Heart right ventricle (tissue), 16 donors: ENCODE results near the gene SEC14L2. TPM values are rescaled to one million over a fixed set of nuclear protein-coding genes. Genes with fewer than 3 reads are reported as not detected.
A peak's percentile ranks its signal among the peaks of the same experiment; 100 is the strongest.

ENCODE experiments used
- ATAC-seq, 8 donors: fragments of 200-7000 bp; cut with Tn5 transposase; one replicate each; pipeline ENCODE4 v1.9.1; 2020; ENCODE audit warnings: mild to moderate bottlenecking in 8 of 8, moderate library complexity in 8 of 8, moderate number of reproducible peaks in 1 of 8
- DNase-seq, 2 donors: peaks; one replicate each; pipeline ENCODE4 v3.0.0-alpha.2; 2020
- H3K27ac ChIP-seq, 10 donors: fragments of 200-600 bp; sonication (generic) in 2 of 10; one replicate each; pipeline versions ENCODE4 v1.5.0 to v1.8.0; 2020 to 2022; ENCODE audit warnings: mild to moderate bottlenecking in 3 of 10
- H3K27me3 ChIP-seq, 7 donors: fragments of 200-600 bp; one replicate each; pipeline ENCODE4 v1.8.0; 2021 to 2022; ENCODE audit warnings: mild to moderate bottlenecking in 2 of 7
- H3K36me3 ChIP-seq, 9 donors: fragments of 200-600 bp; sonication (generic) in 1 of 9; one replicate each; pipeline versions ENCODE4 v1.5.0 to v1.8.0; 2020 to 2022; ENCODE audit warnings: mild to moderate bottlenecking in 2 of 9
- H3K4me1 ChIP-seq, 9 donors: fragments of 200-600 bp; sonication (generic) in 1 of 9; one replicate each; pipeline versions ENCODE4 v1.5.0 to v1.8.0; 2020 to 2022; ENCODE audit warnings: mild to moderate bottlenecking in 4 of 9
- H3K4me3 ChIP-seq, 10 donors: fragments of 200-600 bp; sonication (generic) in 2 of 10; one replicate each; pipeline versions ENCODE4 v1.5.0 to v1.8.0; 2020 to 2022; ENCODE audit warnings: mild to moderate bottlenecking in 7 of 10, moderate library complexity in 2 of 10
- H3K9me3 ChIP-seq, 11 donors: fragments of 200-600 bp in 10 of 11; sonication (generic) in 2 of 11; one replicate each; pipeline versions ENCODE4 v1.5.0 to v1.8.0; 2013 to 2022; ENCODE audit warnings: mild to moderate bottlenecking in 2 of 11, control low read depth in 1 of 11, moderate library complexity in 1 of 11
- WGBS, 2 donors: extraction: QIAGEN DNeasy Blood & Tissue Kit; methylation state at CpG; one replicate each; pipeline ENCODE4 v1.1.7; 2013; ENCODE audit warnings: inconsistent platforms in 1 of 2; 5-methylcytosine and 5-hydroxymethylcytosine counted together
- intact Hi-C, 10 donors: fragments of 100-400 bp; cut with DNase I; formaldehyde crosslinking; loops; one replicate each; pipeline versions ENCODE4 v1.11.1 to v1.14.2; 2022
- polyA plus RNA-seq, 2 donors: library from polyadenylated mRNA; stranded (reverse); fragments of 200-250 nt; gene quantifications; one replicate each; pipeline ENCODE4 v1.2.3, GENCODE V29; 2013
- total RNA-seq, 10 donors: library from RNA; stranded (reverse); fragmentation: NEBNext Ultra II Directional in 3 of 10; extraction: Animal tissue kit (Norgen Biotek cat#: 25700) in 3 of 10; gene quantifications; one replicate each; pipeline versions ENCODE4 v1.2.1 to v1.2.4, GENCODE V29; 2021 to 2023
- TF ChIP-seq, protein P1 (sequence below), 9 donors: fragments of 200-600 bp; sonication (generic) in 2 of 9; IDR thresholded peaks; one replicate each; pipeline versions ENCODE4 v1.5.0 to v1.8.0; 2021 to 2022; ENCODE audit warnings: antibody characterized with exemption in 9 of 9, mild to moderate bottlenecking in 5 of 9, moderate library complexity in 1 of 9
- donor health status: Arrhythmogenic right ventricular cardiomyopathy.
- donor health status: ischemic (EF 13 %, LVEDD 7.1; RV severe dilation, severe dysfunction).
- donor health status: healthy with polysubstance abuse.
- donor health status: DM: no; HTN: yes; CAD: no.
- donor health status: DM: no; HTN: no; CAD: no.
- donor health status: ischemic (EF 25% LVEDD 6.9; RV normal size, moderate dysfunction).
- donor health status: ischemic (EF 25% LVEDD 5.7; RV mildly dilated, moderate dysfunction).
- donor health status: healthy.
- donor health status: DM: yes; HTN: yes; CAD: no.
- donor health status: Ischemic cardiomyopathy.
- donor health status: ischemic (EF 35%, LVEDD 5.7; RV mildly dilated, moderate dysfunction).
- donor health status: nonischemic (EF 11% LVEDD 7.7; RV severe dilation, severe dysfunction).
- donor health status: DM: yes; HTN: yes; CAD: no.
- donor health status: PGD.
- donor health status: ischemic (EF 29% LVEDD 5.4; RV normal size, mild dysfunction).
- donor health status: nonischemic (EF 23%, LVEDD 6.1; RV moderate dilation, normal function).

SEC14L2 gene
- total and polyA plus RNA-seq, 12 donors = 0.21 to 7.6 (median 0.87) TPM

- DNase-seq (no peak), ATAC-seq (no peak)
- WGBS, 2 donors = 74 to 81% methylated on average over 13 of the region's 13 CpGs
- TF ChIP-seq, protein P1, sequence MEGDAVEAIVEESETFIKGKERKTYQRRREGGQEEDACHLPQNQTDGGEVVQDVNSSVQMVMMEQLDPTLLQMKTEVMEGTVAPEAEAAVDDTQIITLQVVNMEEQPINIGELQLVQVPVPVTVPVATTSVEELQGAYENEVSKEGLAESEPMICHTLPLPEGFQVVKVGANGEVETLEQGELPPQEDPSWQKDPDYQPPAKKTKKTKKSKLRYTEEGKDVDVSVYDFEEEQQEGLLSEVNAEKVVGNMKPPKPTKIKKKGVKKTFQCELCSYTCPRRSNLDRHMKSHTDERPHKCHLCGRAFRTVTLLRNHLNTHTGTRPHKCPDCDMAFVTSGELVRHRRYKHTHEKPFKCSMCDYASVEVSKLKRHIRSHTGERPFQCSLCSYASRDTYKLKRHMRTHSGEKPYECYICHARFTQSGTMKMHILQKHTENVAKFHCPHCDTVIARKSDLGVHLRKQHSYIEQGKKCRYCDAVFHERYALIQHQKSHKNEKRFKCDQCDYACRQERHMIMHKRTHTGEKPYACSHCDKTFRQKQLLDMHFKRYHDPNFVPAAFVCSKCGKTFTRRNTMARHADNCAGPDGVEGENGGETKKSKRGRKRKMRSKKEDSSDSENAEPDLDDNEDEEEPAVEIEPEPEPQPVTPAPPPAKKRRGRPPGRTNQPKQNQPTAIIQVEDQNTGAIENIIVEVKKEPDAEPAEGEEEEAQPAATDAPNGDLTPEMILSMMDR (IDR thresholded peaks at IDR 0.05) = no peak
- H3K36me3 ChIP-seq = peaks cover 0 to 4% (median 0%) of the 10 kb centered on the region in 9 donors
- H3K9me3 ChIP-seq = no peaks in the 10 kb centered on the region
- H3K27ac ChIP-seq = no peak overlapping the region
- intact Hi-C loops = no loop called here
- peaks cover 0 to 11% (median 0%) of the 10 kb centered on the region in 9 donors for H3K4me1 ChIP-seq
- H3K4me3 ChIP-seq = no peak overlapping the region
- no peaks in the 10 kb centered on the region for H3K27me3 ChIP-seq
Measured at GRCh38 chr22:30371981-30372380, 24.8 kb upstream of the SEC14L2 start.

DNA sequence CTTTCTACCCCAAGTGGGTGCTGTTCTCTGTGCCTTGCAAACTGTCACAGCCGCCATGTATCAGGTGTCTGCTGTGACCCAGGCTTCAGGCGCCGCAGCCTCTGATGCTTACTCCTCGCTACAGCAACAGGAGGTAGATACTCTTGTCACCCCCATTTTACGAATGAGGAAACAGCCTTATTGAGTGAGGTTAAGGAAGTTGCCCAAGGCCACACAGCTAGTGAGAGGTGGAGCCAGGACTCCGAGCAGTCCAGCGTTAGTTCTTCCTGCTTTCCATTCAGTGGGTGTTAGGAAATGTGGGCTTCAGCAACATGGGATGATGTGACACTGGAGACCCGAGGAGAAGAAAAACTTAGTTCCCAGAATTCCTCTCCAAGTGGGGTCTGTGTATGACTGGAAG lies 23.9 kb upstream of the SEC14L2 start:
- Histone ChIP-seq H3K36me3 (peaks cover 0 to 13% (median 0%) of the 10 kb centered on the region in 9 donors), H3K4me3 (no peak overlapping the region), H3K4me1 (peaks cover 0 to 11% (median 0%) of the 10 kb centered on the region in 9 donors), H3K27me3 (no peaks in the 10 kb centered on the region), H3K27ac (peak overlapping the region in 2 of 10 donors; percentile 26 to 63), H3K9me3 (no peaks in the 10 kb centered on the region)
- no peak for DNase-seq
- no peak for ATAC-seq
- TF ChIP-seq, protein P1 (IDR thresholded peaks at IDR 0.05) = no peak
- WGBS, 2 donors = 71 to 79% methylated on average over 8 of the region's 8 CpGs
- intact Hi-C loops = no loop called here

DNA sequence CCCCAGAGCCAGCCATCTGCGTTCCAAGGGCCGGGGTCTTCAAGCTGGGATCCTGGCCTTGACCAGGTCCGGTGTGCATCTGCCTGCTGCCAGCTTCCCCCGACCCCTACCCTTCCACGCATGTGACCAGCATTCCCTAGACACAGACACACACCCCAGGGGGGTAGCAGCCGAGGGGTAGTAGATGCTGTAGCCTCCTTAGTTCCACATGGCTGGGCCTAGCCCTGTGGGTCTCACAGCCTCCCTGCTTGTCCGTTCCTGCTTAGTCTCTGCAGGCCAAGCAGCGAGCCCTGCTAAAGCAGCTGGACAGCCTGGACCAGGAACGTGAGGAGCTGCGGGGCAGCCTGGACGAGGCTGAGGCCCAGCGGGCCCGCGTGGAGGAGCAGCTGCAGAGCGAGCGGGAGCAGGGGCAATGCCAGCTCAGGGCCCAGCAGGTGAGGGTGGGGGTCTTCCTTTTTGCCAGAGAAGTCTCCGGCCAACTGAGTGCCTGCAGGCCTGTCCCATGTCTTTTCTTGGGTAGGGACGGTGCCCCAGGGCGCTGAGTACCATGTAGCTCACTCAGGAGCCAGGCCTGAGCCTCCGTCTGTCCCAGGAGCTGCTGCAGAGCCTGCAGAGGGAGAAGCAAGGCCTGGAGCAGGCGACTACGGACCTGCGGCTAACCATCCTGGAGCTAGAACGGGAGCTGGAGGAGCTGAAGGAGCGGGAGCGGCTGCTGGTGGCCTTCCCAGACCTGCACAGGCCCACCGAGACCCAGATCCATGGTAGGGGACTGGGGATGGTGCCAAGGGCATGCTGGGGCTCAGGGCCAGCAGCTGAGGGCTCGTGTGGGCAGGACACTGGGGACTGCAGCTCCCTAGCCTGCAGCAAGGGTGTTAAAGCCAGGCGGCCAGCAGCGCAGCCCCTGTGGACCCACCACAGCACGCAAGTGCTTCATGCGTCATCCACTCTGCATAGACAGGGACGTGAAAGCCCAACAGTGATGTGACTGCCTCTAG lies 23.2 kb upstream of the SEC14L2 start:
- no peaks in the 10 kb centered on the region for H3K9me3 ChIP-seq
- no peak for ATAC-seq
- no peaks in the 10 kb centered on the region for H3K27me3 ChIP-seq
- H3K27ac ChIP-seq = peak overlapping the region in 2 of 10 donors; percentile 26 to 63
- H3K4me3 ChIP-seq = no peak overlapping the region
- intact Hi-C loops = no loop called here
- 87 to 89% methylated on average over 33 of the region's 33 CpGs for WGBS, 2 donors
- DNase-seq = no peak
- H3K36me3 ChIP-seq = peaks cover 0 to 14% (median 0%) of the 10 kb centered on the region in 9 donors
- peaks cover 0 to 11% (median 0%) of the 10 kb centered on the region in 9 donors for H3K4me1 ChIP-seq
- TF ChIP-seq, protein P1 (IDR thresholded peaks at IDR 0.05) = no peak

- H3K9me3 ChIP-seq = no peaks in the 10 kb centered on the region
- no peak overlapping the region for H3K4me3 ChIP-seq
- TF ChIP-seq, protein P1 (IDR thresholded peaks at IDR 0.05) = no peak
- peaks cover 0 to 11% (median 0%) of the 10 kb centered on the region in 9 donors for H3K4me1 ChIP-seq
- intact Hi-C loops = no loop called here
- H3K27me3 ChIP-seq = no peaks in the 10 kb centered on the region
- H3K27ac ChIP-seq = peak overlapping the region in 3 of 10 donors; percentile 15 to 41 (median 35)
- 81 to 82% methylated on average over 13 of the region's 13 CpGs for WGBS, 2 donors
- DNase-seq (no peak), ATAC-seq (peak in 3 of 8 donors; percentile 62 to 80 (median 62))
- H3K36me3 ChIP-seq = peaks cover 0 to 27% (median 0%) of the 10 kb centered on the region in 9 donors
Measured at GRCh38 chr22:30375312-30375849, 21.4 kb upstream of the SEC14L2 start.
